ENCODE results near the gene MB21D2.

Gene MB21D2

GRCh38 chr3:192855434-192855833, 62.2 kb downstream of the MB21D2 start:
- Histone ChIP-seq H3K9me3 (ENCODE audit: control insufficient read depth, insufficient read depth, low read depth, low read length) (no peaks in the 10 kb centered on the region), H3K36me3 (ENCODE audit: control insufficient read depth in 2 of 2, insufficient read depth in 1 of 2, low read length in 2 of 2) (no peaks in the 10 kb centered on the region), H3K27ac (ENCODE audit: extremely low read depth, low read depth, low read length) (no peak overlapping the region), H3K4me1 (ENCODE audit: control insufficient read depth, insufficient read depth, low read length) (peaks cover 12% of the 10 kb centered on the region), H3K4me3 (ENCODE audit: low read depth, low read length) (no peak overlapping the region)
- TF ChIP-seq ZXDB (tag by site-specific recombination; IDR thresholded peaks at IDR 0.05) (no peak), ZNF426 (tag by site-specific recombination; IDR thresholded peaks at IDR 0.05) (no peak), GLIS1 (tag by site-specific recombination; IDR thresholded peaks at IDR 0.05) (no peak), ZNF843 (tag by site-specific recombination; IDR thresholded peaks at IDR 0.05) (no peak), ZNF121 (tag by site-specific recombination; IDR thresholded peaks at IDR 0.05) (no peak), ZNF600 (tag by site-specific recombination; IDR thresholded peaks at IDR 0.05) (no peak), ZIC2 (tag by site-specific recombination; IDR thresholded peaks at IDR 0.05) (no peak), ZNF184 (tag by site-specific recombination; IDR thresholded peaks at IDR 0.05) (no peak), ZFP3 (tag by site-specific recombination; IDR thresholded peaks at IDR 0.05; ENCODE audit: low read depth) (no peak), ZBTB26 (tag by site-specific recombination; optimal IDR thresholded peaks at IDR 0.05) (no peak), ZNF558 (tag by site-specific recombination; IDR thresholded peaks at IDR 0.05) (no peak), ZBTB48 (tag by site-specific recombination; IDR thresholded peaks at IDR 0.05) (no peak), ZNF416 (tag by site-specific recombination; IDR thresholded peaks at IDR 0.05) (no peak), OSR2 (tag by site-specific recombination; IDR thresholded peaks at IDR 0.05) (no peak), GFI1B (tag by site-specific recombination; IDR thresholded peaks at IDR 0.05) (no peak), SCRT2 (tag by site-specific recombination; IDR thresholded peaks at IDR 0.05) (no peak), ZNF302 (tag by site-specific recombination; IDR thresholded peaks at IDR 0.05; ENCODE audit: low read depth) (no peak), ZFP41 (tag by site-specific recombination; IDR thresholded peaks at IDR 0.05; ENCODE audit: borderline replicate concordance) (no peak), ZNF132 (tag by site-specific recombination; IDR thresholded peaks at IDR 0.05; ENCODE audit: borderline replicate concordance) (no peak)
- TF ChIP-seq, protein P1, sequence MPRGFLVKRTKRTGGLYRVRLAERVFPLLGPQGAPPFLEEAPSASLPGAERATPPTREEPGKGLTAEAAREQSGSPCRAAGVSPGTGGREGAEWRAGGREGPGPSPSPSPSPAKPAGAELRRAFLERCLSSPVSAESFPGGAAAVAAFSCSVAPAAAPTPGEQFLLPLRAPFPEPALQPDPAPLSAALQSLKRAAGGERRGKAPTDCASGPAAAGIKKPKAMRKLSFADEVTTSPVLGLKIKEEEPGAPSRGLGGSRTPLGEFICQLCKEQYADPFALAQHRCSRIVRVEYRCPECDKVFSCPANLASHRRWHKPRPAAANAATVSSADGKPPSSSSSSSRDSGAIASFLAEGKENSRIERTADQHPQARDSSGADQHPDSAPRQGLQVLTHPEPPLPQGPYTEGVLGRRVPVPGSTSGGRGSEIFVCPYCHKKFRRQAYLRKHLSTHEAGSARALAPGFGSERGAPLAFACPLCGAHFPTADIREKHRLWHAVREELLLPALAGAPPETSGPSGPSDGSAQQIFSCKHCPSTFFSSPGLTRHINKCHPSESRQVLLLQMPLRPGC (tag by site-specific recombination; IDR thresholded peaks at IDR 0.05) = no peak
- CTCF ChIA-PET = interaction anchor here (0.7 kb wide), 1 partner anchor 37 kb away, joined by 3 read pairs; no protein-coding TSS in a partner anchor
- POLR2A ChIA-PET = no interaction called here

GRCh38 chr3:192851821-192852372, 65.8 kb downstream of the MB21D2 start:
- H3K4me3 ChIP-seq (ENCODE audit: low read depth, low read length) = no peak overlapping the region
- no peaks in the 10 kb centered on the region for H3K9me3 ChIP-seq (ENCODE audit: control insufficient read depth, insufficient read depth, low read depth, low read length)
- H3K4me1 ChIP-seq (ENCODE audit: control insufficient read depth, insufficient read depth, low read length) = peaks cover 19% of the 10 kb centered on the region
- no peaks in the 10 kb centered on the region for H3K36me3 ChIP-seq (ENCODE audit: control insufficient read depth in 2 of 2, insufficient read depth in 1 of 2, low read length in 2 of 2)
- no peak overlapping the region for H3K27ac ChIP-seq (ENCODE audit: extremely low read depth, low read depth, low read length)
- CTCF ChIA-PET = interaction anchor here (1.1 kb wide), 1 partner anchor 15 kb away, joined by 4 read pairs; no protein-coding TSS in a partner anchor
- POLR2A ChIA-PET = interaction anchor here (0.7 to 1.6 kb wide), 3 partner anchors 33 to 65 kb away, joined by 4 to 9 read pairs (median 4); no protein-coding TSS in a partner anchor
- no peak for TF ChIP-seq HOXA7 (CRISPR knock-in tag; IDR thresholded peaks at IDR 0.05; ENCODE audit: borderline replicate concordance)
- no peak for TF ChIP-seq ZNF776 (tag by site-specific recombination; IDR thresholded peaks at IDR 0.05; ENCODE audit: borderline replicate concordance)
- no peak for TF ChIP-seq ZNF10 (tag by site-specific recombination; IDR thresholded peaks at IDR 0.05)
- TF ChIP-seq ZNF518A (tag by site-specific recombination; conservative IDR thresholded peaks at IDR 0.05; ENCODE audit: low read depth) = no peak
- TF ChIP-seq ZEB2 (tag by site-specific recombination; IDR thresholded peaks at IDR 0.05) = peak; percentile 84
- 0 out of 2 replicates have a peak, but pooled peaks have one; percentile 42 for TF ChIP-seq ZNF660 (tag by site-specific recombination; IDR thresholded peaks at IDR 0.05)
- TF ChIP-seq ZNF292 (tag by site-specific recombination; IDR thresholded peaks at IDR 0.05; ENCODE audit: borderline replicate concordance, low read depth) = no peak
- peak; percentile 76 for TF ChIP-seq ZBTB17 (tag by site-specific recombination; IDR thresholded peaks at IDR 0.05)

Measured in HEK293 (cell line).